ENCODE data around the gene HSD17B11.

DNA sequence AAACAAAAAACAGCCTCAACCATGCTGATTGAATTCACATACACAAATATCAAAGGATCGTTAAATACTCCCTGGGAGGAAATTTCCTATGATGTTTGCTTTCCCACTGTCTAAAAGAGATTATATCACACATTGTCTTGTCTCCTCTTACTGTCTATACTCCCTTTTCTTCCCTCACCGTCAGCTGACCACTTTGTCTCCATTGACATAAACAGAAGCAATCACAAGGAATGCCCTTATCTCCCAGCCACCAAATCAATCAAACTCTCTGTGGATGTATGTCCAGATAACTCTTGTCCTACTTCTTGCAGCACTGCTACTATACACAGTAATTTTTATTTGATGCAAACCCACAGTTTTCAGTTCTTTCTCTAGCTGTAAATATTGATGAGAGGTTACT is 19.2 kb upstream of the HSD17B11 start:
- no peak for TF ChIP-seq POLR2A (IDR thresholded peaks at IDR 0.05; ENCODE audit: low read length)
- no peak for TF ChIP-seq GATA1 (IDR thresholded peaks at IDR 0.05; ENCODE audit: low read depth, low read length)

Data from erythroblast (primary cell).